D721Med (cell line): ENCODE data around the gene STAP2.
A peak's percentile ranks its signal among the peaks of the same experiment; 100 is the strongest.
"Not testable (repeated sequence)": the region's sequence is repeated elsewhere in the genome, so short reads cannot be mapped to it uniquely, and the experiment has no call there.

Source experiments
- DNase-seq: peaks from one replicate; pipeline ENCODE4 v3.0.0; 2011; ENCODE audit warnings: low spot score; ENCODE audit not compliant: insufficient read length
- FAIRE-seq: peaks from 2 replicates; lab custom pipeline; 2011; peaks lifted over from hg19 to GRCh38; lab: Jason Lieb, UNC
- CTCF ChIP-seq: IDR thresholded peaks from 2 replicates; pipeline ENCODE4 v1.5.1; 2012; ENCODE audit warnings: mild to moderate bottlenecking, control low read depth; ENCODE audit not compliant: insufficient read depth; ENCODE audit errors: missing control alignments

The STAP2 gene

GRCh38 chr19:4343370-4344307, 5.0 kb upstream of the STAP2 start, which contains the start of gene MPND:
Gene MPND (plus strand): TSS chr19:4343562. CDS start chr19:4343594, 32 bp downstream.
- TF ChIP-seq CTCF, result no peak
- no peak for DNase-seq
- FAIRE-seq, result no peak

GRCh38 chr19:4342615-4343369, 4.2 kb upstream of the STAP2 start:
- DNase-seq (no peak), FAIRE-seq (peak; percentile 71)
- TF ChIP-seq CTCF, result no peak

DNA sequence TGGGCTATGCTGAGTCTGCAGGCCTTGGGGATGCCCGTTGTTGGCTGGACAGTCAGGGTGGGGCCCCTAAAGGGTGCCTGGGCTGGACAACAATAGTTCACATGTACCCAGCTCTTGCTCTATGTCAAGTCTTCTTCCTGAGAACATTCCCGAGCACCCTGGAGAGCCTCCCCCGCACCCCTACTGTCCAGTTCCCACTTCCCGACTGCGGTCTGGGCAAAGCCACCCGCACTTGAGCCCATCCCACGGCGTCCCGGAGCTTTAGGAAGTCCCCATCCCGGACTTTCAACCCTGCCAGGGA, 3.6 kb upstream of the STAP2 start:
- TF ChIP-seq CTCF, result no peak
- DNase-seq (no peak), FAIRE-seq (no peak)

- TF ChIP-seq CTCF, result no peak
- FAIRE-seq (no peak), DNase-seq (no peak)
Observed at GRCh38 chr19:4337906-4338440, 654 bp downstream of the STAP2 start.

DNA sequence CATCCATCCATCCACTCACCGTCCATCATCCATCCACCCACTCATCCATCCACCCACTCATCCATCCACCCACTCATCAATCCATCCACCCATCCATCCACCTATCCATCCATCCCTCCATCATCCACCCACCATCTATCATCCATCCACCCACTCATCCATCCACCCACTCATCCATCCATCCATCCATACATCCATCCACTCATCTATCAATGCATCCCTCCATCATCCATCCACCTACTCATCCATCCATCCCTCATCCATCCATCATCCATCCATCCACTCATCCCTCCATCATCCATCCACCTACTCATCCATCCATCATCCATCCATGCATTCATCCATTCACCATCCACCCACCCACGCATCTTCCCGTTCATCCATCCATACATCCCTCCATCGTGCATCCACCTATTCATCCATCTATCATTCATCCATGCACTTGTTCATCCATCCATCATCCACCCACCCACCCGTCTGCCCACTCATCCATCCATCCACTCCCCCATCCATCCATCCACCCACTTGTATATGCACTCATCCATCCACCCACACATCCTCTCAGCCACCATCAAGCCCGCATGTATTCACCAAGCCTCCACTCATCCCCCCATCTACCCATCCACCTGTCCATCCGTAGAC, 3.6 kb downstream of the STAP2 start:
- TF ChIP-seq CTCF, result no peak
- FAIRE-seq (no peak), DNase-seq (no peak)

DNA sequence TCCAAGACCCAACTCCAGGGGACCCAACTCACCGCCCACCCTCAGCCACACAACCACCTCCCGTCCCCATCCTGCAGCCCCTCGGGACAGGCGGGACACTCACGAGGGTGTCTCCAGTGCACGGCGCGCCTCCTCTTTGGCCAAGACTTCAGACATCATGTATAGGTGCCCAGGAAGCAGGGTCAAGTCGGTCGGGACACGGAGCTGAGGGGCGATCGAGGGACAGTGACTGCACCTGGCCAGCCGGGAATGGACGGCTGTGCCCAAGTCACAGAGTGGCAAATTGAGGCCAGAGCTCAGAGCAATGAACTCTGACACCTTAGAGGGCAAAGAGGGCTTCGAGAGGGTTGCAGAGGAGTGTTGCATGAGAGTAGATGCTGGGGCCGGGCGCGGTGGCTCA, 8.8 kb downstream of the STAP2 start:
- no peak for TF ChIP-seq CTCF
- DNase-seq (no peak), FAIRE-seq (no peak)

DNA sequence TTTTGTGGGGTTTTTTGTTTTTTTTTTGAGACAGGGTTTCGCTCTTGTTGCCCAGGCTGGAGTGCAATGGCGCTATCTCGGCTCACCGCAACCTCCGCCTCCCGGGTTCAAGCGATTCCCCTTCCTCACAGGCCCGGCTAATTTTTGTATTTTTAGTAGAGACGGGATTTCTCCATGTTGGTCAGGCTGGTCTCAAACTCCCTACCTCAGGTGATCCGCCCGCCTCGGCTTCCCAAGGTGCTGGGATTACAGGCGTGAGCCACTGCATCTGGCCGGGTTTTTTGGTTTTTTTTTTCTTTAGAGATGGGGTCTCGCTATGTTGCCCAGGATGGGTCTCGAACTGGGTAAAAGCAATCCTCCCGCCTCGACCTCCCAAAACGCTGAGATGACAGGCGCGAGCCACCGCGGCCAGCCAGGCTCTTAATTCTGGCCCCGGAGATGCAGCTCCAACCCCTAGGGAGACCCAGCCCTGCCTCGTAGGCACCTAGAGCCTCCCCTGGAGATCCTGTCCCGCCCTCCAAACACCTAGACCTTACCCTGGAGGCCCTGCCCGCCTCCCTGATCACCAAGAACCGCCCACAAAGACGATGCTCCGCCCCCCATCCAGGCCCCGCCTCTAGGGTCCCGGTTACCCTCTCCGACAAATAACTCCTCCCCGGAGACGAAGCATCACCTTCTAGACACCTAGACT, 9.5 kb downstream of the STAP2 start:
- not testable (repeated sequence) for DNase-seq, FAIRE-seq
